Activated CD4-positive, alpha-beta T cell treated with anti-CD3 and anti-CD28 coated beads, Interleukin-2, amount 10 ng/mL, durations not matched to agents 24 days and 14 days (primary cell): ENCODE results near the gene MEIS3. TPM values are rescaled to one million over a fixed set of nuclear protein-coding genes. Genes with fewer than 3 reads are reported as not detected.
A peak's percentile ranks its signal among the peaks of the same experiment; 100 is the strongest.
"Not testable (repeated sequence)": the region's sequence is repeated elsewhere in the genome, so short reads cannot be mapped to it uniquely, and the experiment has no call there.

Experiments
- DNase-seq: peaks from one replicate; pipeline ENCODE4 v3.0.0; 2022
- H3K27ac Mint-ChIP-seq: one replicate; pipeline ENCODE4 v1.8.0; 2022; ENCODE audit warnings: mild to moderate bottlenecking, mixed read lengths
- H3K27me3 Mint-ChIP-seq: one replicate; pipeline ENCODE4 v1.8.0; 2022; ENCODE audit warnings: mixed read lengths
- H3K36me3 Mint-ChIP-seq: one replicate; pipeline ENCODE4 v1.8.0; 2022; ENCODE audit warnings: low read depth, mild to moderate bottlenecking, mixed read lengths
- H3K4me1 Mint-ChIP-seq: one replicate; pipeline ENCODE4 v1.8.0; 2021; ENCODE audit warnings: mixed read lengths
- H3K4me3 Mint-ChIP-seq: one replicate; pipeline ENCODE4 v1.8.0; 2022; ENCODE audit warnings: mild to moderate bottlenecking, moderate library complexity, mixed read lengths
- H3K9me3 Mint-ChIP-seq: one replicate; pipeline ENCODE4 v1.8.0; 2021; ENCODE audit warnings: mixed read lengths
- intact Hi-C: fragments of 100-400 bp; cut with micrococcal nuclease; formaldehyde crosslinking; loops from one replicate; pipeline ENCODE4 v1.15.1; 2023
- total RNA-seq: library from RNA; stranded (reverse); gene quantifications from 2 replicates; pipeline ENCODE4 v1.2.3, GENCODE V29; 2022

The MEIS3 gene
- total RNA-seq, 1 donor from 2014 or later, result not detected

GRCh38 chr19:47398707-47399597, 20.4 kb downstream of the MEIS3 start:
- Mint-ChIP-seq H3K9me3 (no peaks in the 10 kb centered on the region), H3K27me3 (peaks cover 9% of the 10 kb centered on the region), H3K4me3 (no peak overlapping the region), H3K4me1 (no peaks in the 10 kb centered on the region), H3K36me3 (no peaks in the 10 kb centered on the region), H3K27ac (no peak overlapping the region)
- intact Hi-C loops, result no loop called here
- no peak for DNase-seq

DNA sequence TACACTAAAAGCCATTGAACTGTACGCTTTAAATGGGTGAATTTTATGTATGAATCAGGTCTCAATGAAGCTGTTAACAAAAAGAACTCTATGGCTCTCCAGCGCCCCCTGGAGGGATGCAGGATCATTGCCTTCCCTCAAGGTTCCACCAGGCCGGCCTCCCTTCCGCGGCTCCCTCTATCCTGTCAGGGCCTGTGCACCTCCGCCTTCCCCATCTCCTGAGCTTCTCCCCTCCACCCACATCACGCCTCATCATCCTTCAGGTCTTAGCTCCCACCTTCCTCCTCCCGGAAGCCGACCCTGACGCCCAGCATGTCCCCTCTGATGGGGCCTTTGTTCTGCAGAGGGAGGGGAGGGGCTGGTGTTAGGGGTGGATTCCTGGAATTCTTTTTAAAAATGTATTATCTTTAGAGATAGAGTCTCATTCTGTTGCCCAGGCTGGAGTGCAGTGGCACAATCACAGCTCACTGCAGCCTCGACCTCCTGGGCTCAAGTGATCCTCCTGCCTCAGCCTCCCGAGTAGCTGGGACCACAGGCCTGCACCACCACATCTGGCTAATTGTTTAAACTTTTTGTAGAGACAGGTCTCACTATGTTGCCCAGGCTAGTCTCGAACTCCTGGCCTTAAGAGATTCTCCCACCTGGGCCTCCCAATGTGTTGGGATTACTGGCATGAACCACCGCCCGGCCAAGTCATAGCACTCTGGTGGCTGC, 27.7 kb downstream of the MEIS3 start:
- DNase-seq, result peak; percentile 94
- peaks cover 4% of the 10 kb centered on the region for H3K4me1 Mint-ChIP-seq
- peaks cover 4% of the 10 kb centered on the region for H3K27me3 Mint-ChIP-seq
- H3K4me3 Mint-ChIP-seq, result no peak overlapping the region
- intact Hi-C loops, result loop anchor here (1.0 kb wide), 1 partner anchor 95 kb away; no protein-coding TSS in a partner anchor
- H3K9me3 Mint-ChIP-seq, result no peaks in the 10 kb centered on the region
- H3K36me3 Mint-ChIP-seq, result no peaks in the 10 kb centered on the region
- no peak overlapping the region for H3K27ac Mint-ChIP-seq

DNA sequence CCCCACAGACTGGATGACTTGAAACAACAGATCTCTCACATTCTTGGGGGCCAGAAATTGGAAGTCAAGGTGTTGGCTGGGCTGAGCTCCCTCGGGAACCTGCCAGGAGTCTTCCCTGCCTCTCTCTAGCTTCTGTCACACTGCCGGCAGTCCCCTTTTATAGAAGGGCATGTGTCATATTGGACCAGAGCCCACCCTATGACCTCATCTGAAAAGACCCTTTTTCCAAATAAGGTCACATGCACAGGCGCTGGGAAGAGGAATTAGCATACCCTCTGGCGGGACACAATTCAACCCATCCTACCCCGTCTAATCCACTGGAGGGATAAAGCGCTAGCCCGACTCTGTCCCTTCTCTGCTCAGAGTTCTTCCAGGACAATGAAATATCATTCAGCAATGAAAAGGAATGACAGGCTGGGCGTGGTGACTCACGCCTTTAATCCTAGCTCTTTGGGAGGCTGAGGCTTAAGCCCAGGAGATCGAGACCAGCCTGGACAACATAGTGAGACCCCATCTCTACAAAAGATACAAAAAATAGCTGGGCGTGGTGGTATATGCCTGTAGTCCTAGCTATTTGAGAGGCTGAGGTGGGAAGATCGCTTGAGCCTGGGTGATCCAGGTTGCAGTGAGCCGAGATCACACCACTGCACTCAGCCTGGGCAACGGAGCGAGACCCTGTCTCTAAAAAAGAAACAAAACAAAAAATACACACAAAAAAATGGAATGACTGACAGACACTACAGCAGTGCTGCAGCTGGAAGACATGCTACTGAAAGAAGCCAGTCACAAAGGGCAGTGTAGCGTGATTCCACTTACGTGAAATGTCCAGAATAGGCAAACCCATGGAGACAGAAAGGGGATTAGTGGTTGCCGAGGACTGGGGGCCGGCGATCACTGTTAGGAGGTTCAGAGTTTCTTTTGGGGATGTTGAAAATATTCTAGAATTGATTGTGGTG, 28.5 kb downstream of the MEIS3 start:
- H3K27ac Mint-ChIP-seq, result no peak overlapping the region
- DNase-seq, result no peak
- intact Hi-C loops, result loop anchor here (1.0 kb wide), 1 partner anchor 95 kb away; no protein-coding TSS in a partner anchor
- peaks cover 4% of the 10 kb centered on the region for H3K27me3 Mint-ChIP-seq
- no peaks in the 10 kb centered on the region for H3K9me3 Mint-ChIP-seq
- H3K4me1 Mint-ChIP-seq, result peaks cover 4% of the 10 kb centered on the region
- no peaks in the 10 kb centered on the region for H3K36me3 Mint-ChIP-seq
- no peak overlapping the region for H3K4me3 Mint-ChIP-seq

GRCh38 chr19:47389150-47389556, 30.2 kb downstream of the MEIS3 start:
- Mint-ChIP-seq H3K27me3 (peaks cover 4% of the 10 kb centered on the region), H3K9me3 (no peaks in the 10 kb centered on the region), H3K27ac (no peak overlapping the region), H3K4me1 (peaks cover 4% of the 10 kb centered on the region), H3K36me3 (no peaks in the 10 kb centered on the region), H3K4me3 (no peak overlapping the region)
- DNase-seq, result no peak
- intact Hi-C loops, result no loop called here

DNA sequence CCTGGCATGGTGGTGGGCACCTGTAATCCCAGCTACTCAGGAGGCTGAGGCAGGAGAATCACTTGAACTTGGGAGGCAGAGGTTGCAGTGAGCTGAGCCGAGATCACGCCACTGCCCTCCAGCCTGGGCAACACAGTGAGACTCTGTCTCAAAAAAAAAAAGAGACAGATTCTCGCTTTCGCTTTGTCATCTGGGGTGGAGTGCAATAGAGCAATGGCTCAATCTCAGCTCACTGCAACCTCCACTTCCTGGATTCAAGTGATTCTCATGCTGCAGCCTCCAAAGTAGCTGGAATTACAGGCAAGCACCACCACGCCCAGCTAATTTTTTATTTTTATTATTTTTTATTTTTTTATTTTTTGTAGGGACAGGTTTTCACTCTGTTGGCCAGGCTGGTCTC, 30.6 kb downstream of the MEIS3 start:
- intact Hi-C loops, DNase-seq, H3K4me3 Mint-ChIP-seq, H3K27me3 Mint-ChIP-seq, H3K9me3 Mint-ChIP-seq, H3K27ac Mint-ChIP-seq, H3K4me1 Mint-ChIP-seq, H3K36me3 Mint-ChIP-seq: not testable (repeated sequence)

- H3K4me3 Mint-ChIP-seq, intact Hi-C loops, H3K27ac Mint-ChIP-seq, H3K36me3 Mint-ChIP-seq, H3K27me3 Mint-ChIP-seq, DNase-seq, H3K9me3 Mint-ChIP-seq: not testable (repeated sequence)
- H3K4me1 Mint-ChIP-seq, result peaks cover 10% of the 10 kb centered on the region
Observed at GRCh38 chr19:47387623-47388022, 31.7 kb downstream of the MEIS3 start.

DNA sequence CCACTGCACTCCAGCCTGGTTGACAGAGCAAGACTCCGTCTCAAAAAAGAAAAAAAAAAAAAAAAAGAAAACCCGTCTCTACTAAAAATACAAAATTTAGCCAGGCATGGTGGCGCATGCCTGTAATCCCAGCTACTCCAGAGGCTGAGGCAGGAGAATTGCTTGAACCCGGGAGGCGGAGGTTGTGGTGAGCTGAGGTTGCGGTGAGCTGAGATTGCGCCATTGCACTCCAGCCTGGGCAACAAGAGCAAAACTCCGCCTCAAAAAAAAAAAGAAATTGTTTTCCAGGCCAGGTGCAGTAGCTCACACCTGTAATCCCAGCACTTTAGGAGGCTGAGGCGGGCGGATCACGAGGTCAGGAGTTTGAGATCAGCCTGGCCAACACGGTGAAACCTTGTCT, 32.7 kb downstream of the MEIS3 start:
- H3K27me3 Mint-ChIP-seq, H3K27ac Mint-ChIP-seq, H3K36me3 Mint-ChIP-seq, DNase-seq, intact Hi-C loops, H3K9me3 Mint-ChIP-seq, H3K4me3 Mint-ChIP-seq: not testable (repeated sequence)
- peaks cover 12% of the 10 kb centered on the region for H3K4me1 Mint-ChIP-seq

DNA sequence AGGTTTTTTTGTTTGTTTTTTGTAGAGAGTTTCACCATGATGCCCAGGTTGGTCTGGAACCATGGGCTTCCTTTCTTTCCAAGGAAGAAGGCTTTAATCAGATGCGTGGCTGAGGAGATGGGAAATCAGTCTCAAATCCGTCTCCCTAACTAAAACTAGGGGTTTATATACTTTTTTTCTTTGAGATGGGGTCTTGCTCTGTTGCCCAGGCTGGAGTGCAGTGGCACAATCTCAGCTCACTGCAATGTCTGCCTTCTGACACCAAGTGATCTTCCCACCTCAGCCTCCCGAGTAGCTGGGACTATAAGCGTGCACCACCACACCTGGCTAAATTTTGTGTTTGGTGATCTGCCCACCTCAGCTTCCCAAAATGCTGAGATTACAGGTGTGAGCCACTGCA, 34.8 kb downstream of the MEIS3 start:
- H3K27me3 Mint-ChIP-seq, DNase-seq, intact Hi-C loops, H3K9me3 Mint-ChIP-seq, H3K4me3 Mint-ChIP-seq, H3K27ac Mint-ChIP-seq: not testable (repeated sequence)
- Mint-ChIP-seq H3K4me1 (peaks cover 13% of the 10 kb centered on the region), H3K36me3 (peaks cover 20% of the 10 kb centered on the region)

DNA sequence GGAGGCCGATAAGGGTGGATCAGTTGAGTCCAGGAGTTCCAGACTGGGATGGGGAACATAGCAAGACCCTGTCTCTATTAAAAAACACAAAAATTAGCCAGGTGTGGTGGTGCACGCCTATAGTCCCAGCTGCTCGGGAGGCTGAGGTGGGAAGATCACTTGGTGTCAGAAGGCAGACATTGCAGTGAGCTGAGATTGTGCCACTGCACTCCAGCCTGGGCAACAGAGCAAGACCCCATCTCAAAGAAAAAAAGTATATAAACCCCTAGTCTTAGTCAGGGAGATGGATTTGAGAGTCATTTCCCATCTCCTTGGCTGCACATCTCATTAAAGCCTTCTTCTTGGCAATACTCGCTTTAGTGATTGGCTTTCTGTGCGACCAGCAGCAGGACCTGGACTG, 35.4 kb downstream of the MEIS3 start:
- H3K27me3 Mint-ChIP-seq, H3K27ac Mint-ChIP-seq, DNase-seq, H3K9me3 Mint-ChIP-seq, intact Hi-C loops, H3K4me3 Mint-ChIP-seq: not testable (repeated sequence)
- peaks cover 13% of the 10 kb centered on the region for H3K4me1 Mint-ChIP-seq
- H3K36me3 Mint-ChIP-seq, result peaks cover 20% of the 10 kb centered on the region

- Mint-ChIP-seq H3K4me3 (no peak overlapping the region), H3K27ac (peak overlapping the region; percentile 10), H3K36me3 (peaks cover 25% of the 10 kb centered on the region), H3K4me1 (peaks cover 13% of the 10 kb centered on the region), H3K9me3 (no peaks in the 10 kb centered on the region), H3K27me3 (no peaks in the 10 kb centered on the region)
- intact Hi-C loops, result no loop called here
- DNase-seq, result peak; percentile 68
Observed at GRCh38 chr19:47381653-47382279, 37.6 kb downstream of the MEIS3 start.

DNA sequence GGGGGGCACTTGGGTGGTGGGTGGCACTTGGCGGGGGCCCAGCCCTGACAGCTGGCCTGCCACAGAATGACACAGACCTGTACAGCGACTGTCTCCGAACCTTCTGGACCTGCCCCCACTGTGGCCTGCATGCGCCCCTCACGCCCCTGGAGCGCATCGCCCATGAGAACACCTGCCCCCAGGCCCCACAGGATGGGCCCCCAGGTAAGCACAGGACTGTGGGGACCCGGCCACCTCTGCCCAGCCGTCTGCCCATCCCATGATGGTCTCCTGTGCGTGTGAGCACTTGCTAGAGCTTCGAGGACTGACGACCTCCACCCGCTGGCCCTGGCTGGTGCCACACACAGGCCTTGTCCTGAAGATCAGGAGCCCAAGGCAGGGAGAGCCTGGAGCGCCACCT, 38.2 kb downstream of the MEIS3 start:
- no peak overlapping the region for H3K27ac Mint-ChIP-seq
- H3K27me3 Mint-ChIP-seq, result no peaks in the 10 kb centered on the region
- DNase-seq, result no peak
- intact Hi-C loops, result no loop called here
- H3K4me1 Mint-ChIP-seq, result peaks cover 13% of the 10 kb centered on the region
- H3K9me3 Mint-ChIP-seq, result no peaks in the 10 kb centered on the region
- H3K4me3 Mint-ChIP-seq, result no peak overlapping the region
- H3K36me3 Mint-ChIP-seq, result peaks cover 28% of the 10 kb centered on the region

DNA sequence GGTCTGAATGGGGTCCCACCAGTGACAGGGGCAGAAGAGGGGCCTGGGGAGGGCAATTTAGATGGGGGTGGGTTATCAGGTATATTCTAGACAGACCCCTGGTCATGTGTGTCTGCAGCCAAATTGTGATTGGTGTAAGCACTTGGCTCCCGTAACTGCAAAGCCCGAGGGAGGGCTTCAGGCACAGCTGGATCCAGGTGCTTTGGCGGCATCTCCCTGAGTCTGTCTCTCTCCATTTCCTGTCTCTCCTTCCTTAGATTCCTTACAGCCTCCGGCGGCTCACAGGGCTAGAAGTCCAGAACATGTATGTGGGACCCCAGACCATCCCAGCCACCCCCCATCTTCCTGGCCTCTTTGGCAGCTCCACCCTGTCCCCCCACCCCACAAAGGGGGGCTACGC, 38.8 kb downstream of the MEIS3 start:
- intact Hi-C loops, result no loop called here
- Mint-ChIP-seq H3K4me3 (no peak overlapping the region), H3K27me3 (no peaks in the 10 kb centered on the region), H3K4me1 (peaks cover 13% of the 10 kb centered on the region), H3K27ac (peak overlapping the region; percentile 29), H3K9me3 (no peaks in the 10 kb centered on the region), H3K36me3 (peaks cover 31% of the 10 kb centered on the region)
- no peak for DNase-seq

GRCh38 chr19:47379381-47379938, 39.9 kb downstream of the MEIS3 start:
- Mint-ChIP-seq H3K27ac (no peak overlapping the region), H3K4me1 (peaks cover 13% of the 10 kb centered on the region), H3K9me3 (no peaks in the 10 kb centered on the region), H3K36me3 (peaks cover 34% of the 10 kb centered on the region), H3K4me3 (no peak overlapping the region), H3K27me3 (no peaks in the 10 kb centered on the region)
- intact Hi-C loops, result no loop called here
- no peak for DNase-seq
